Measurements from ENCODE around the gene GRIN3B. TPM values are rescaled to one million over a fixed set of nuclear protein-coding genes. Genes with fewer than 3 reads are reported as not detected.

GRIN3B gene
- total and polyA plus RNA-seq, 10 of the 15 experiments (the other 5 are each of a cell fraction or from before 2014, with no cell fraction given): 0.15 TPM; not detected in 9

DNA sequence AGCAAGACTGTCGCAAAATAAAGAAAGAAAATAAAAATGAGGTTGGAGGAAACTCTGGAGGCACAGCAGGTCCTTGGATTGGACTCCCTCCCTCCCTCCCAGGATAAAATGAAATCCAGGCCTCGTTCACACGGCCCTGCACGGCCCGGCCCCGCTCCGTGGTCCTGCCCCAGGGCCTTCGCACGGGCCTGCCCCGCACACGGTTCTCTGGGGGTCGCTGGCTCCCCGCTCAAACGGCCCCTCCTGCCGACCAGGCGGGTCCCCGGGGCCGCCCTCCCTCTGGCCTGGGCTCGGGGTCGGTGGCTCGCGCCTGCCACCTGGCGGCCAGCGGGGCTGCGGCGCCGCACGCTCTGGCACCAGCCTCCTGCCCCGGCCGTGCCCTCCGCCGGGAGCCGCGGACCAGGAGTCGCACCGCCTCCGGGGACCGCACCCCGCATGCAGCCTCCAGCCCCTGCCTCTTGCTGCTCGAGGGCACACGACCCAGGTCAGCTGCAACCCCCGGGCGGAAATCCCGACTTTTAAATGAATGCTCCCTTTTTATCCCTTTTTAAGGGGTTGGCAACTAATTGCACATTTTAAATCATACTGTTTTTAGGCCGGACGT is 17.6 kb upstream of the GRIN3B start (continued):
- TF ChIP-seq ZBTB33 (IDR thresholded peaks at IDR 0.05) (no peak), ATF7 (IDR thresholded peaks at IDR 0.05; ENCODE audit: low read depth) (no peak), MLLT1 (IDR thresholded peaks at IDR 0.05) (no peak), EZH2 (IDR thresholded peaks at IDR 0.05; ENCODE audit: borderline replicate concordance, control insufficient read depth, low read depth, low read length) (no peak), RUNX3 (IDR thresholded peaks at IDR 0.05; ENCODE audit: low read length) (no peak), MEF2A (IDR thresholded peaks at IDR 0.05; ENCODE audit: insufficient read depth, low read depth, low read length) (no peak), ZNF207 (IDR thresholded peaks at IDR 0.05; ENCODE audit: borderline replicate concordance) (peak; percentile 79; the same call in 1 of the 2 replicates), PKNOX1 (IDR thresholded peaks at IDR 0.05) (no peak), BCL3 (IDR thresholded peaks at IDR 0.05; ENCODE audit: borderline replicate concordance, insufficient read depth, low read depth, low read length, poor library complexity, severe bottlenecking) (no peak), SP1 (IDR thresholded peaks at IDR 0.05; ENCODE audit: low read depth, low read length) (peak; percentile 56), RELA (IDR thresholded peaks at IDR 0.05; ENCODE audit: borderline replicate concordance, partially characterized antibody) (peak; percentile 55), KAT2A (conservative IDR thresholded peaks at IDR 0.05; ENCODE audit: control insufficient read depth, low read depth, low read length) (no peak), SREBF1 (IDR thresholded peaks at IDR 0.05; ENCODE audit: low read length) (no peak), POLR2A (IDR thresholded peaks at IDR 0.05; ENCODE audit: low read depth, low read length) (no peak), EP300 (IDR thresholded peaks at IDR 0.05; ENCODE audit: borderline replicate concordance in 1 of 2, control insufficient read depth in 1 of 2, low read depth in 2 of 2, low read length in 2 of 2) (no peak), NFYB (IDR thresholded peaks at IDR 0.05; ENCODE audit: insufficient read depth, low read depth, low read length) (no peak), NR2C2 (IDR thresholded peaks at IDR 0.05; ENCODE audit: borderline replicate concordance, control insufficient read depth, insufficient read length, low read depth) (no peak), PML (IDR thresholded peaks at IDR 0.05; ENCODE audit: low read length) (no peak), POU2F2 (IDR thresholded peaks at IDR 0.05; ENCODE audit: borderline replicate concordance, low read depth, low read length) (peak; percentile 52; the same call in 1 of the 3 replicates), FOS (IDR thresholded peaks at IDR 0.05; ENCODE audit: borderline replicate concordance, extremely low read depth, insufficient read length) (no peak), MTA3 (IDR thresholded peaks at IDR 0.05; ENCODE audit: borderline replicate concordance, low read length) (no peak), CHD4 (IDR thresholded peaks at IDR 0.05) (no peak)
- TF ChIP-seq, protein P1, sequence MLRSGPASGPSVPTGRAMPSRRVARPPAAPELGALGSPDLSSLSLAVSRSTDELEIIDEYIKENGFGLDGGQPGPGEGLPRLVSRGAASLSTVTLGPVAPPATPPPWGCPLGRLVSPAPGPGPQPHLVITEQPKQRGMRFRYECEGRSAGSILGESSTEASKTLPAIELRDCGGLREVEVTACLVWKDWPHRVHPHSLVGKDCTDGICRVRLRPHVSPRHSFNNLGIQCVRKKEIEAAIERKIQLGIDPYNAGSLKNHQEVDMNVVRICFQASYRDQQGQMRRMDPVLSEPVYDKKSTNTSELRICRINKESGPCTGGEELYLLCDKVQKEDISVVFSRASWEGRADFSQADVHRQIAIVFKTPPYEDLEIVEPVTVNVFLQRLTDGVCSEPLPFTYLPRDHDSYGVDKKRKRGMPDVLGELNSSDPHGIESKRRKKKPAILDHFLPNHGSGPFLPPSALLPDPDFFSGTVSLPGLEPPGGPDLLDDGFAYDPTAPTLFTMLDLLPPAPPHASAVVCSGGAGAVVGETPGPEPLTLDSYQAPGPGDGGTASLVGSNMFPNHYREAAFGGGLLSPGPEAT (IDR thresholded peaks at IDR 0.05; ENCODE audit: low read depth): no peak

Measured in GM12878 (cell line).